PC-9 (cell line): ENCODE data around the gene TUBD1. TPM values are rescaled to one million over a fixed set of nuclear protein-coding genes. Genes with fewer than 3 reads are reported as not detected.
"Not testable (repeated sequence)": the region's sequence is repeated elsewhere in the genome, so short reads cannot be mapped to it uniquely, and the experiment has no call there.

Source experiments
- BruUV-seq: library from RNA; stranded (reverse); fragments of 400-500 nt; replicated peaks from 2 replicates; lab custom pipeline; 2021; lab: Mats Ljungman, UMichigan
- CTCF ChIA-PET: fragments of 300-600 bp; sonication (Branson Sonifier 250); formaldehyde crosslinking; loops from one replicate; lab custom pipeline; 2022; ENCODE audit warnings: antibody characterized with exemption; lab: Charles Lee
- POLR2A ChIA-PET: fragments of 300-600 bp; sonication (Branson Sonifier 250); formaldehyde crosslinking; loops from one replicate; lab custom pipeline; 2022; ENCODE audit warnings: antibody characterized with exemption; ENCODE audit not compliant: unreplicated experiment; lab: Charles Lee
- DNase-seq, 2 experiments: peaks; one replicate each; pipeline versions ENCODE4 v3.0.0 to v3.0.0-alpha.2; 2015 to 2022; ENCODE audit warnings: mixed read lengths in 1 of 2
- H2AFZ ChIP-seq: fragments of 200-600 bp; sonication (generic); 2 replicates; pipeline ENCODE4 v1.8.1; 2017; ENCODE audit warnings: antibody characterized with exemption
- H3F3A ChIP-seq: fragments of 200-600 bp; sonication (generic); 2 replicates; pipeline ENCODE4 v1.8.1; 2017; ENCODE audit warnings: antibody characterized with exemption, mild to moderate bottlenecking, low read depth; ENCODE audit not compliant: insufficient read depth
- H3K27ac ChIP-seq: fragments of 200-600 bp; sonication (generic); 2 replicates; pipeline ENCODE4 v1.6.1; 2016; ENCODE audit warnings: mixed run types
- H3K27me3 ChIP-seq: fragments of 200-600 bp; sonication (generic); 2 replicates; pipeline ENCODE4 v1.6.1; 2016; ENCODE audit warnings: low read depth, mixed run types; ENCODE audit not compliant: insufficient read depth
- H3K36me3 ChIP-seq: fragments of 200-600 bp; sonication (generic); 2 replicates; pipeline ENCODE4 v1.6.1; 2016; ENCODE audit warnings: low read depth, mixed run types
- H3K4me1 ChIP-seq: fragments of 200-600 bp; sonication (generic); replicated peaks from 2 replicates; pipeline ENCODE4 v1.6.1; 2016; ENCODE audit warnings: mixed run types; ENCODE audit not compliant: insufficient read depth
- H3K4me2 ChIP-seq: fragments of 200-600 bp; sonication (generic); 2 replicates; pipeline ENCODE4 v1.6.1; 2017; ENCODE audit warnings: mixed run types
- H3K4me3 ChIP-seq: fragments of 200-600 bp; sonication (generic); 2 replicates; pipeline ENCODE4 v1.6.1; 2016; ENCODE audit warnings: mixed run types
- H3K79me2 ChIP-seq: fragments of 200-600 bp; sonication (generic); 2 replicates; pipeline ENCODE4 v1.6.1; 2017; ENCODE audit warnings: low read depth, mixed run types
- H3K9me2 ChIP-seq: fragments of 200-600 bp; sonication (generic); 2 replicates; pipeline ENCODE4 v1.8.1; 2017; ENCODE audit warnings: mild to moderate bottlenecking; ENCODE audit not compliant: insufficient read depth
- H3K9me3 ChIP-seq: fragments of 200-600 bp; sonication (generic); 2 replicates; pipeline ENCODE4 v1.8.1; 2016; ENCODE audit warnings: low read depth; ENCODE audit not compliant: insufficient read depth
- H4K20me1 ChIP-seq: fragments of 200-600 bp; sonication (generic); 2 replicates; pipeline ENCODE4 v1.8.1; 2017; ENCODE audit not compliant: insufficient read depth
- EZH2 ChIP-seq: fragments of 200-600 bp; sonication (generic); IDR thresholded peaks from 2 replicates; pipeline ENCODE4 v1.8.0; 2017; ENCODE audit warnings: antibody characterized with exemption, low read depth
- intact Hi-C: fragments of 100-400 bp; cut with micrococcal nuclease; formaldehyde crosslinking; loops from one replicate; pipeline ENCODE4 v1.10.0; 2022; ENCODE audit not compliant: unreplicated experiment
- total RNA-seq: library from RNA; stranded (reverse); gene quantifications from 2 replicates; pipeline ENCODE4 v1.2.3, GENCODE V29; 2021
- TF ChIP-seq, protein P1 (sequence below): fragments of 200-600 bp; sonication (generic); conservative IDR thresholded peaks from 2 replicates; pipeline ENCODE4 v1.6.1; 2017; ENCODE audit warnings: mixed run types, antibody characterized with exemption, mild to moderate bottlenecking, moderate library complexity

Gene TUBD1
- total RNA-seq, 1 experiment from 2014 or later = 13.5 TPM

- CTCF ChIA-PET = no interaction called here
These were observed 41.0 kb downstream of the TUBD1 start for GRCh38 chr17:59851439-59852375.

DNA sequence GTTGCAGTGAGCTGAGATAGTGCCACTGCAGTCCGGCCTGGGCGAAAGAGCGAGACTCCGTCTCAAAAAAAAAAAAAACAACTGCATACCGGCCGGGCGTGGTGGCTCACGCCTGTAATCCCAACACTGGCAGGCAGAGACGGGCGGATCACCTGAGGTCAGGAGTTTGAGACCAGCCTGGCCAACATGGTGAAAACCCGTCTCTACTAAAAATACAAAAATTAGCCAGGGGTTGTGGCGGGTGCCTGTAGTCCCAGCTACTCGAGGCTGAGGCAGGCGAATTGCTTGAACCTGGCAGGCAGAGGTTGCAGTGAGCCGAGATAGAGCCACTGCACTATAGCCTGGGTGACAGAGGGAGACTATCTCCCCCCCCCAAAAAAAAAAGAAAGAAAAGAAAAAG lies 42.4 kb downstream of the TUBD1 start:
- CTCF ChIA-PET, H4K20me1 ChIP-seq, H3K9me2 ChIP-seq, H3K27me3 ChIP-seq, H2AFZ ChIP-seq, BruUV-seq, H3K4me2 ChIP-seq, H3K9me3 ChIP-seq, DNase-seq, intact Hi-C loops, H3K4me3 ChIP-seq, H3K36me3 ChIP-seq: not testable (repeated sequence)
- Histone ChIP-seq H3K4me1 (peaks cover 89% of the 10 kb centered on the region), H3F3A (peaks cover 81% of the 10 kb centered on the region), H3K27ac (peak overlapping the region; percentile 99), H3K79me2 (peaks cover 27% of the 10 kb centered on the region)
- POLR2A ChIA-PET = interaction anchor here (0.6 kb wide), 2 partner anchors 142 to 580 kb away, joined by 3 to 7 read pairs; no protein-coding TSS in a partner anchor

More at GRCh38 chr17:59851439-59852375, 41.0 kb downstream of the TUBD1 start:
- H3K4me3 ChIP-seq = no peak overlapping the region
- TF ChIP-seq, protein P1, sequence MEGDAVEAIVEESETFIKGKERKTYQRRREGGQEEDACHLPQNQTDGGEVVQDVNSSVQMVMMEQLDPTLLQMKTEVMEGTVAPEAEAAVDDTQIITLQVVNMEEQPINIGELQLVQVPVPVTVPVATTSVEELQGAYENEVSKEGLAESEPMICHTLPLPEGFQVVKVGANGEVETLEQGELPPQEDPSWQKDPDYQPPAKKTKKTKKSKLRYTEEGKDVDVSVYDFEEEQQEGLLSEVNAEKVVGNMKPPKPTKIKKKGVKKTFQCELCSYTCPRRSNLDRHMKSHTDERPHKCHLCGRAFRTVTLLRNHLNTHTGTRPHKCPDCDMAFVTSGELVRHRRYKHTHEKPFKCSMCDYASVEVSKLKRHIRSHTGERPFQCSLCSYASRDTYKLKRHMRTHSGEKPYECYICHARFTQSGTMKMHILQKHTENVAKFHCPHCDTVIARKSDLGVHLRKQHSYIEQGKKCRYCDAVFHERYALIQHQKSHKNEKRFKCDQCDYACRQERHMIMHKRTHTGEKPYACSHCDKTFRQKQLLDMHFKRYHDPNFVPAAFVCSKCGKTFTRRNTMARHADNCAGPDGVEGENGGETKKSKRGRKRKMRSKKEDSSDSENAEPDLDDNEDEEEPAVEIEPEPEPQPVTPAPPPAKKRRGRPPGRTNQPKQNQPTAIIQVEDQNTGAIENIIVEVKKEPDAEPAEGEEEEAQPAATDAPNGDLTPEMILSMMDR = no peak
- no peak for TF ChIP-seq EZH2
- no peaks in the 10 kb centered on the region for H3K36me3 ChIP-seq
- no peaks in the 10 kb centered on the region for H3K9me3 ChIP-seq
- H3K79me2 ChIP-seq = peaks cover 27% of the 10 kb centered on the region
- no peaks in the 10 kb centered on the region for H4K20me1 ChIP-seq
- BruUV-seq = no TSS peak
- no peaks in the 10 kb centered on the region for H3K9me2 ChIP-seq
- H3K27me3 ChIP-seq = no peaks in the 10 kb centered on the region
- H2AFZ ChIP-seq = no peak overlapping the region
- H3K27ac ChIP-seq = peak overlapping the region; percentile 98
- DNase-seq = no peak
- peaks cover 91% of the 10 kb centered on the region for H3K4me1 ChIP-seq
- peaks cover 82% of the 10 kb centered on the region for H3F3A ChIP-seq
- POLR2A ChIA-PET = no interaction called here
- intact Hi-C loops = no loop called here
- peak overlapping the region; percentile 57; the same call in 1 of the 2 replicates for H3K4me2 ChIP-seq

- no peaks in the 10 kb centered on the region for H3K9me3 ChIP-seq
- H3K27me3 ChIP-seq = no peaks in the 10 kb centered on the region
- H3K4me1 ChIP-seq = peaks cover 88% of the 10 kb centered on the region
- ChIA-PET POLR2A (interaction anchor here (0.5 to 0.9 kb wide), 6 partner anchors 8 to 1989 kb away, joined by 3 to 8 read pairs (median 6); no protein-coding TSS in a partner anchor), CTCF (no interaction called here)
- TF ChIP-seq, protein P1 = no peak
- TF ChIP-seq EZH2 = no peak
- H3K4me3 ChIP-seq = peak overlapping the region; percentile 30; the same call in 1 of the 2 replicates
- H3F3A ChIP-seq = peaks cover 81% of the 10 kb centered on the region
- peak overlapping the region; percentile 99 for H3K27ac ChIP-seq
- H3K4me2 ChIP-seq = peak overlapping the region; percentile 79
- no peaks in the 10 kb centered on the region for H4K20me1 ChIP-seq
- no peaks in the 10 kb centered on the region for H3K9me2 ChIP-seq
- H2AFZ ChIP-seq = no peak overlapping the region
- intact Hi-C loops = no loop called here
- no peaks in the 10 kb centered on the region for H3K36me3 ChIP-seq
- BruUV-seq = no TSS peak
- peaks cover 17% of the 10 kb centered on the region for H3K79me2 ChIP-seq
- DNase-seq = peak; percentile 65 to 91
These were observed 44.0 kb downstream of the TUBD1 start for GRCh38 chr17:59848778-59849177.
